ENCODE measurements around the gene FAM153A. TPM values are rescaled to one million over a fixed set of nuclear protein-coding genes. Genes with fewer than 3 reads are reported as not detected.
"Not testable (repeated sequence)": the region's sequence is repeated elsewhere in the genome, so short reads cannot be mapped to it uniquely, and the experiment has no call there.

The FAM153A gene
- total RNA-seq, 1 experiment from 2014 or later: not detected

DNA sequence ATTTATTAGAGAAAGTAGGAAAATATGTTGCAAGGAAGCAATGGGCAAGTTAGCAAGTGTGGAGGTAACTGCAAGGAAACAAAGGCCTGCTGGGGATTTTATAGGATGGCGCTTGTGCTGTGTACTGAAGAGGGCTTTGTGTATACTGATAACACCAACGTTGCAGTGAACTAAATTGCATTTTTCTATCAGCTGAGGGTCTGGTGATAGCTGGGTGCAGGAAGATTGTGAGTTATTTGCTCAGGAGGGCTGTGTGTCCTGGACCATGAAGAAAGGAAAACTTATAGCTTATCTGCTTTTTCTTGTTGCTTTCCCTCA is 88.2 kb downstream of the FAM153A start:
- H3K4me3 Mint-ChIP-seq (ENCODE audit: unreplicated experiment); H3K27me3 ChIP-seq (replicated peaks; ENCODE audit: control insufficient read depth, insufficient read depth, low read length); H3K4me1 Mint-ChIP-seq (ENCODE audit: low read depth, unreplicated experiment); H3K27ac Mint-ChIP-seq (ENCODE audit: unreplicated experiment); H3K9me3 Mint-ChIP-seq (ENCODE audit: unreplicated experiment); H3K4me1 ChIP-seq; POLR2A ChIA-PET; H3K9me3 ChIP-seq; intact Hi-C loops (cut with micrococcal nuclease; ENCODE audit: unreplicated experiment); H3K36me3 Mint-ChIP-seq (ENCODE audit: insufficient read depth, unreplicated experiment); BruUV-seq (replicated peaks); CTCF ChIA-PET; H3K27me3 Mint-ChIP-seq (ENCODE audit: insufficient read depth, unreplicated experiment); H3K36me3 ChIP-seq (ENCODE audit: control insufficient read depth, insufficient read depth, low read length); H3K4me3 ChIP-seq (ENCODE audit: low read depth, low read length); DNase-seq: not testable (repeated sequence)

DNA sequence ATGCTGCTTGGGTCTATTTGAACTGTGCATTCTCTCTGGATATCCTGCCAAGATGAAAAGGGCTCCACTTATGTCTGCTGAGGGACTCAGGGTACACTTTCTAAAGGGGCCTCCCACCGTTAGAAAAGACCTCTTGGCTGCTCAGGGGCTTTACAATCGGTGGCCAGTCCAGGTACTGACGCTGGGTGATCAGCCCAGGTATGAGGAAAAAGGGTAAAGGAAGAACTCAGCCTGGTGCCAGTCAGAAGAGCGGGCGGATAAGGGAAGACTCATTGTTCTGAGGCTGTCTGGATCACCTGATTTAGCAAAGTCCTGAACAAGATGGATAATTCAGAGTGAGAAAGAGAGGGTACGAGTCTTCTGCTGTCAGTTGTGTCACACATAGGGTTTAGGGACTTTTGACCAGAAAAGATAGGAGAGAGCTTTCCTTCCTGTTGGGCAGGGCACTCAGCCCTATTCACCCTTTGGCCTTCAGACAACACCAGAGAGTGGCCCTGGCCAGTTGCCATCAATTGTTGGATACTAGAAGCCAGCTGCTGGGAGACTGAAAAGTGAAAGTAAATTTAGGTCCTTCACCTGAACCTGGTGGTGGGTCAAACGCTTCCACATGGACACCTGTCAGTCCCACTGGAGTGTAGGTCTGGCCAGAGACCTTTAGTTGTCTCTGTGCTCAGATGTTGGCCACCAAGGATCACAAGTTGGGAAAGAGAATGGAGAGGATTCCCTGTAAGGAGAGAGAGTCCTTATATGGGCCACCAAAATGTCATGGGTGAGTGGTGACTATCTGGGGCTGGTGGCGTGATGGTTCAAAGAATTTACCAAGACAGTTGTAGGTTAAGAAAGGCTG is 88.8 kb downstream of the FAM153A start:
- H3K27ac Mint-ChIP-seq (ENCODE audit: unreplicated experiment); CTCF ChIA-PET; H3K27me3 ChIP-seq (replicated peaks; ENCODE audit: control insufficient read depth, insufficient read depth, low read length); H3K9me3 Mint-ChIP-seq (ENCODE audit: unreplicated experiment); H3K4me3 ChIP-seq (ENCODE audit: low read depth, low read length); H3K4me1 Mint-ChIP-seq (ENCODE audit: low read depth, unreplicated experiment); intact Hi-C loops (cut with micrococcal nuclease; ENCODE audit: unreplicated experiment); POLR2A ChIA-PET; H3K9me3 ChIP-seq; DNase-seq; H3K36me3 Mint-ChIP-seq (ENCODE audit: insufficient read depth, unreplicated experiment); H3K27me3 Mint-ChIP-seq (ENCODE audit: insufficient read depth, unreplicated experiment); H3K4me1 ChIP-seq; BruUV-seq (replicated peaks); H3K36me3 ChIP-seq (ENCODE audit: control insufficient read depth, insufficient read depth, low read length); H3K4me3 Mint-ChIP-seq (ENCODE audit: unreplicated experiment): not testable (repeated sequence)

DNA sequence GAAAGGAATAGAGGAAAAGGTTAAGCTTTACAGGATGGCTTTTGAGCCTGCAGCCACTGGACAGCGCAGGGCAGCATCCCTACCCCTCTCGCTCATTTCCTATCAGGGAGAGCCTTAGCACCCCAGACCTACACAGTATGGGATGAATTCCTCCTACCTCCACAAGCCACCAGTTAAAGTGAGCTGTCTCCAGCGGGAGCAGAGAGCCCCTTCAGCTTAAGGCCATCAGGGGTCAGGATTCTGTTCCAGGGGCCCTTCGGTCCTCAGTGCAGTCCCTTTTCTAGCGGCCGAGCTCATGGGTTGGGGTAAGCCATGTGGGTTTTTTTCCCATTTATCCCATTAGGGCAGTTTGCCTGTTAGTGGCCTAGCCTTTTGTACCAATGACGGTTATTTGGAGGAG is 89.7 kb downstream of the FAM153A start:
- POLR2A ChIA-PET; BruUV-seq (replicated peaks); intact Hi-C loops (cut with micrococcal nuclease; ENCODE audit: unreplicated experiment): not testable (repeated sequence)

DNA sequence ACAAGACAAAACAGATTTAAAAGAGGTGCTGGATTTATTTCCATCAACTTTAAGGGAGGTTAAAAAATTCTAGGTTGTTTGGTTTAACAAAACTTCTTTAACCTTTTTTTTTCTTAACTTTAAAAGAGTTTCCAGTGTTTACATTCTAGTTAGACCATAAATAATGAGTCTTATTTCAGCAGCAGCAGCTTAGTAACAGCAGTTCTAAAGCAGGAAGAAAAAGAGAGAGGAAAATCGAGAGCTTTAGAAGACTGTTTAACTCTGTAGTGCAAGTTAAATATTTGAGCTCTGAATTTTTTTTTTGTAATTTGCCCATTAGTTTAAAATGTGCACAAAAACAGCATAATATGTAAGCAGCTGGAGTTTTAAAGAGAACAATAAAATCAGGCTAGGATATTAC is 90.2 kb downstream of the FAM153A start:
- POLR2A ChIA-PET; H3K4me1 ChIP-seq; H3K4me3 Mint-ChIP-seq (ENCODE audit: unreplicated experiment); H3K9me3 Mint-ChIP-seq (ENCODE audit: unreplicated experiment); DNase-seq; H3K27ac Mint-ChIP-seq (ENCODE audit: unreplicated experiment); intact Hi-C loops (cut with micrococcal nuclease; ENCODE audit: unreplicated experiment); H3K27me3 Mint-ChIP-seq (ENCODE audit: insufficient read depth, unreplicated experiment); BruUV-seq (replicated peaks); H3K4me1 Mint-ChIP-seq (ENCODE audit: low read depth, unreplicated experiment); H3K36me3 Mint-ChIP-seq (ENCODE audit: insufficient read depth, unreplicated experiment); H3K4me3 ChIP-seq (ENCODE audit: low read depth, low read length); H3K27me3 ChIP-seq (replicated peaks; ENCODE audit: control insufficient read depth, insufficient read depth, low read length); H3K9me3 ChIP-seq; H3K36me3 ChIP-seq (ENCODE audit: control insufficient read depth, insufficient read depth, low read length): not testable (repeated sequence)
- CTCF ChIA-PET: interaction anchor here (1.0 kb wide), 1 partner anchor 1475 kb away, joined by 3 read pairs; no protein-coding TSS in a partner anchor

More for the DNA sequence above, 89.7 kb downstream of the FAM153A start:
- not testable (repeated sequence) for H3K27me3 Mint-ChIP-seq (ENCODE audit: insufficient read depth, unreplicated experiment); DNase-seq; H3K4me3 Mint-ChIP-seq (ENCODE audit: unreplicated experiment); H3K4me1 ChIP-seq; H3K36me3 Mint-ChIP-seq (ENCODE audit: insufficient read depth, unreplicated experiment); H3K36me3 ChIP-seq (ENCODE audit: control insufficient read depth, insufficient read depth, low read length); H3K27me3 ChIP-seq (replicated peaks; ENCODE audit: control insufficient read depth, insufficient read depth, low read length); H3K27ac Mint-ChIP-seq (ENCODE audit: unreplicated experiment); H3K4me1 Mint-ChIP-seq (ENCODE audit: low read depth, unreplicated experiment); H3K4me3 ChIP-seq (ENCODE audit: low read depth, low read length); H3K9me3 Mint-ChIP-seq (ENCODE audit: unreplicated experiment); H3K9me3 ChIP-seq
- CTCF ChIA-PET: interaction anchor here (1.0 kb wide), 1 partner anchor 1475 kb away, joined by 3 read pairs; no protein-coding TSS in a partner anchor

DNA sequence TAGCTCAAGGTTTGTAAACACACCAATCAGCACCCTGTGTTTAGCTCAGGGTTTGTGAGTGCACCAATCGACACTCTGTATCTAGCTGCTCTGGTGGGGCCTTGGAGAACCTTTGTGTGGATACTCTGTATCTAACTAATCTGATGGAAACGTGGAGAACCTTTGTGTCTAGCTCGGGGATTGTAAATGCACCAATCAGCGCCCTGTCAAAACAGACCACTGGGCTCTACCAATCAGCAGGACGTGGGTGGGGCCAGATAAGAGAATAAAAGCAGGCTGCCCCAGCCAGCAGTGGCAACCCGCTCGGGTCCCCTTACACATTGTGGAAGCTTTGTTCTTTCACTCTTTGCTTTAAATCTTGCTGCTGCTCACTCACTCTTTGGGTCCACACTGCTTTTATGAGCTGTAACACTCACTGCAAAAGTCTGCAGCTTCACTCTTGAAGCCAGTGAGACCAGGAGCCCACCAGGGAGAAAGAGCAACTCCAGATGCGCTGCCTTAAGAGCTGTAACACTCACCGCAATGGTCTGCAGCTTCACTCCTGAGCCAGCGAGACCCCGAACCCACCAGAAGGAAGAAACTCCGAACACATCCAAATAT is 93.6 kb downstream of the FAM153A start:
- POLR2A ChIA-PET; H3K4me3 ChIP-seq (ENCODE audit: low read depth, low read length); intact Hi-C loops (cut with micrococcal nuclease; ENCODE audit: unreplicated experiment); H3K9me3 ChIP-seq; H3K4me1 Mint-ChIP-seq (ENCODE audit: low read depth, unreplicated experiment); H3K36me3 Mint-ChIP-seq (ENCODE audit: insufficient read depth, unreplicated experiment); H3K4me3 Mint-ChIP-seq (ENCODE audit: unreplicated experiment); H3K27me3 ChIP-seq (replicated peaks; ENCODE audit: control insufficient read depth, insufficient read depth, low read length); H3K9me3 Mint-ChIP-seq (ENCODE audit: unreplicated experiment); H3K36me3 ChIP-seq (ENCODE audit: control insufficient read depth, insufficient read depth, low read length); CTCF ChIA-PET; BruUV-seq (replicated peaks); H3K4me1 ChIP-seq; H3K27ac Mint-ChIP-seq (ENCODE audit: unreplicated experiment); DNase-seq; H3K27me3 Mint-ChIP-seq (ENCODE audit: insufficient read depth, unreplicated experiment): not testable (repeated sequence)

DNA sequence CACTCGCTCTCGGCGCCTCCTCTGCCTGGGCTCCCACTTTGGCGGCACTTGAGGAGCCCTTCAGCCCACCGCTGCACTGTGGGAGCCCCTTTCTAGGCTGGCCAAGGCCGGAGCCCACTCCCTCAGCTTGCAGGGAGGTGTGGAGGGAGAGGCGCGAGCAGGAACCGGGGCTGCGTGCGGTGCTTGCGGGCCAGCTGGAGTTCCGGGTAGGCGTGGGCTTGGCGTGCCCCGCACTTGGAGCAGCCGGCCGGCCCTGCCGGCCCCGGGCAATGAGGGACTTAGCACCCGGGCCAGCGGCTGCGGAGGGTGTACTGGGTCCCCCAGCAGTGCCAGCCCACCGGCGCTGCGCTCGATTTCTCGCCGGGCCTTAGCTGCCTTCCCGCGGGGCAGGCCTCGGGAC is 94.6 kb downstream of the FAM153A start:
- H3K4me3 ChIP-seq (ENCODE audit: low read depth, low read length); BruUV-seq (replicated peaks); H3K27me3 ChIP-seq (replicated peaks; ENCODE audit: control insufficient read depth, insufficient read depth, low read length); H3K36me3 ChIP-seq (ENCODE audit: control insufficient read depth, insufficient read depth, low read length); H3K4me1 ChIP-seq; CTCF ChIA-PET; POLR2A ChIA-PET; H3K4me3 Mint-ChIP-seq (ENCODE audit: unreplicated experiment); H3K9me3 Mint-ChIP-seq (ENCODE audit: unreplicated experiment); DNase-seq; H3K9me3 ChIP-seq; H3K4me1 Mint-ChIP-seq (ENCODE audit: low read depth, unreplicated experiment); H3K36me3 Mint-ChIP-seq (ENCODE audit: insufficient read depth, unreplicated experiment); H3K27me3 Mint-ChIP-seq (ENCODE audit: insufficient read depth, unreplicated experiment); H3K27ac Mint-ChIP-seq (ENCODE audit: unreplicated experiment); intact Hi-C loops (cut with micrococcal nuclease; ENCODE audit: unreplicated experiment): not testable (repeated sequence)

DNA sequence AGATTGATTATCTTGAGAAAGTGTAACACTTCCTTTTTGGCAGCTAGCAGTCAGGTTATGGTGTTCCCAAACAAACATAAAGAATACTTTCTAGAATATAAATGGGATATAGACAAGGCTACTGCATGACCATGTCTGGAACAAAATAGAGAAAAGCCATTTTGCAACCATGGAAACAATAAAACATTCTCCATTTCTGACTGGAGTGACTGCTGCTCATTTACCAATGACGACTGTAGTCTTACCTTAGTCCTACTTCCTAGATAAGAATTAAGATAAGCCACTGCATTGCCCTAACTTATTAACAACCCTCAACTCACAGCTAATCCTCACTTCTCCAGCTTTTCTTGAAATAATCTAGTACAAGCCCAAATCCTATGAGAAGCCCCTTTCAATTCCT is 100.8 kb downstream of the FAM153A start:
- H3K9me3 Mint-ChIP-seq (ENCODE audit: unreplicated experiment); intact Hi-C loops (cut with micrococcal nuclease; ENCODE audit: unreplicated experiment); POLR2A ChIA-PET; H3K4me1 ChIP-seq; H3K4me3 ChIP-seq (ENCODE audit: low read depth, low read length); H3K27me3 Mint-ChIP-seq (ENCODE audit: insufficient read depth, unreplicated experiment); H3K4me1 Mint-ChIP-seq (ENCODE audit: low read depth, unreplicated experiment); H3K27me3 ChIP-seq (replicated peaks; ENCODE audit: control insufficient read depth, insufficient read depth, low read length); H3K36me3 ChIP-seq (ENCODE audit: control insufficient read depth, insufficient read depth, low read length); H3K9me3 ChIP-seq; H3K4me3 Mint-ChIP-seq (ENCODE audit: unreplicated experiment); BruUV-seq (replicated peaks); H3K27ac Mint-ChIP-seq (ENCODE audit: unreplicated experiment); H3K36me3 Mint-ChIP-seq (ENCODE audit: insufficient read depth, unreplicated experiment); CTCF ChIA-PET; DNase-seq: not testable (repeated sequence)
